ENCODE data around the gene HIGD1C.
"Not testable (repeated sequence)": the region's sequence is repeated elsewhere in the genome, so short reads cannot be mapped to it uniquely, and the experiment has no call there.

Gene HIGD1C

DNA sequence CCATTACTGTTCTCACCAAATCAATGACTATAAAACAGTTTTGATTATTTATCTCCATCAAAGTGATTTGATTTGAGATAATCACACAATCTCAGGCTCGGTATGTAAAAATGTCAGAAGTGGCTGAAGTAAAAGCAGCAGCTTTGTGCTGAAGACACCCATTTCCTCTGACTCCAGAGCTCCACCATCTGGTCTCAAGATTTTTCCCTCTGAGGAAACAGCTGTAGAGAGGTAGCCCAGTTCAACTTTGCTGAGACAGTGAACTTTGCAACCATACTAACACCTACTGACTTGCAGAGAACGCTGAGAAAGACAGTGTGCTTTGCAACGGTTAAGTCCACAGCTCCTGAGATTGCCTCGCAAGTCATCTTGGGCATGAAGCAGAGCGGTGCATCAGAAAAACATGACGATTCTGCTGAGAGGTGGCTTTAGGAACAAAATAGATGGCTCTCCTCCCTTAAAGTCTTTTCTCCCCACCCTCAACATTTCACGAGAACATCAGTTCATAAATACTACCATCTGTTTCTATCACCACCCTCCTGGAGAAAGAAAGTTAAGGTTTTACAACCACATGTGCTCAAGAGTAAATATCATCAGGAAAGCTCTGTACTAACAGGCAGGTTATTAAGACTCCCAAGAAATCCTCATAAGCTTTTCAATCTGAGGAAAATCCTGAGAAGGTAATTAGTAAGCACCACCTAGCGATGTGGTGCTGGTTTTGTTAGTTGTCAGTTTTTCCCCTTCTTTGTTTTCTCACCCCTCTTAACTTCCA lies 34.8 kb downstream of the HIGD1C start:
- DNase-seq: peak; percentile 8

DNA sequence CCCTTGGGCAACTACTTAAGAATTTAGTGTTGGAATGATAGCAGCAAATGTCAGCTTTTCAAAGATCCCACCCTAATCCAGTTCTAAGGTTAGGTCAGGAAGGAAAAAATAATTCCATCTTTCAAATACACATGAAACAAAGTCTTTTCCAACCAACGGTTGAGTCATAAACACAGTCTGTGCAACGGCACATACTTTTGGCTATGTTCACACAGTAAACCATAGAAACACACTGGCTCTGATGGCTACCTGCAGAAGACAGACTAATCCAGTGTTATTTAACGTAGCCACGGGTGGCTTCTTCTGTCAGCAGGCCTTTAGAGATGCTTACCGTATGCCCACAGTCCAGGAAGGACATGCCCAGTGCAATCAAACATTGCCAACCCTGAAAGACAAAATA lies 35.7 kb downstream of the HIGD1C start:
- DNase-seq: no peak

DNA sequence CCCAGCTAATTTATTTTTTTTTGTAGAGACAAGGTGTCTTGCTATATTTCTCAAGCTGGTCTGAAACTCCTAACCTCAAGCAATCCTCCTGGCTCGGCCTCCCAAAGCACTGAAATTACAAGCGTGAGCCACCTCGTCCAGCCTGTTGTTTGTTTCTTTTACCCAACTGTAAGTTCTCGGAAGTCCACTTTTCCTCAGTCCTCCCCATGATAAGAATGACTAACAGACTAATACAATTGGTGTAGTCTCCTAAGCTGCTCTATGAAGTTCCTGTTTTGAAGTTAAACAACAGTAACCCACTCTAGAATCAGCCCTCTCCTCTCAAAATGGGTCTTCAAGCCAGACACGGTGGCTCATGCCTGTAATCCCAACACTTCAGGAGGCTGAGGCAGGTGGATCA lies 36.5 kb downstream of the HIGD1C start:
- DNase-seq: no peak

DNA sequence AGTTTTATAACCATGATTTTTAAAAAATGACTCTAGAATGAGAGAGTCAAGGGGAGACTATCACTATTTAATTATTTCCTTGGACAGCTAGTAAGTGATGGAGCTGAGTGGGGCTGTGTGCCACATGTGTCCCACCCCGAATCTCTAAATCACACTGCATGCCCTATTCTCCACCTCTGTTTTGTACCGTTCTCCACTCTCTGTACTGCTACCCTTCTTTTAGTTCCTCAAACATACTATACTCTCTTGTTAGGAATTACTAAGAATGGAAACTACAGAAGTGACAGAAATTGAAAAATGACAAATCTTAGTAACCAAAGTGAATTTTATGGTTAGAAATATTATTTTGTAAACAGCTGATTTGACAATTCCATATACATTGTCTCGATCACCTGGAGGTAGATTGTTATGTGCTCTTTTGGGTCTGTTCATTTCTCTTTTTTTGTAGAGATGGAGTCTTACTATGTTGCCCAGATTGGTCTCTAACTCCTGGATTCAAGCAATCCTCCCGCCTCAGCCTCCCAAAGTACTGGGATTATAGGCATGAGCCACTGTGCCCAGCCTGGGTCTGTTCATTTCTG lies 37.9 kb downstream of the HIGD1C start:
- DNase-seq: no peak

DNA sequence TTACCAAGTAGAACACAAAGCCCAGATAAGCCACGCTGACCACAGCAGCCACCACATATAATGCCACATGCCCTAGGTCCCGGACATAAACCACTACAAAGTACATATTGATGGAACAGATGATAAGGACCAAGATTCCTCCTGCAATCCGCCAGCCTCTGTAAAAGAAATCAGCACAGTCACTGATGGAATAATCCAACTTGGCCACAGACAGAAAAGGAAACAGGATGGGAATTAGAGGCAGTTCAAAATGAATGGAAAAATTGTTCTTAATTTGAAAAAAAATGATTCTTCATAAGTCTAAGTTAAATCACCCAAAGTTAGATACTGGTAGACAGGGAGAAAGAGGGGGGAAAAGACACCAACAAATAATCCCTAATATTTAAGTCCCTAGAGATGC lies 38.4 kb downstream of the HIGD1C start:
- DNase-seq: no peak

DNA sequence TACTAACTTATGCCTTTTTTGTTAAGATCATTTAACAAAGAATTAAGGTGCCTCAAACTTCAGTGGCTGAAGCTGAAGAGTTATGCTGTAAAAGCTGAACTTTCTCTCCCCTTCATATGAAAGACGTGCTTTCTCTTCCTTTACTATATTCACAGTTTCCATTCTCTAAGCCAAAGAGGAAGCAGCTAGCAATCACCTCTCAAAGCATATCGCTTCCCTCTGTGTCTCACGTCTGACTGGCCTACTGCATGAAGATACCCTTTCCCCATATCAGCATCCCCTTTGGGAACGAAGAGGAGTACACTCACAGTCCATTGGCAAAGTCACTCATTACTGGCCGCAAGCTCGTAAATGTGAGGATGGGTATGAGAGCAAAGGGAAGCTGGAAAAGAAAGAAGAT lies 38.9 kb downstream of the HIGD1C start:
- no peak for DNase-seq

DNA sequence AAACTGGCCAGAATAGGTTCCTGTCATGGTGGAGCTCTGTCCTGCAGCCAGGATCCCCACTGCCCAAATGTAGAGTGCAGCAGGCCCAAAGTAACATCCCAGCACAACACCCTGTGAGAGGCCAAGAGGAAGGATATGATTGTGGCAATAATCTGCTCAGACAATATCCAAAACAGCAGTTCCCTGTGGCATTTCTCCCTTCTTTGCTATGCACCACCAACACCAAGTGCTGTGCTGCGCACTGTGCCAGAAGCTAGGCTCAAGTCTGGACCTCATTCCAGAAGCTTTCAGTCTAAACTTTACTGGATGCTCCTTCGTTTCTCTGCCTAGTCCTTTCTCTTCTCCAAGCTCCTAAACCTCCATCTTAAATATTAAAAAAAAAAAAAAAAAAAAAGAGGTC lies 40.5 kb downstream of the HIGD1C start:
- DNase-seq: no peak

DNA sequence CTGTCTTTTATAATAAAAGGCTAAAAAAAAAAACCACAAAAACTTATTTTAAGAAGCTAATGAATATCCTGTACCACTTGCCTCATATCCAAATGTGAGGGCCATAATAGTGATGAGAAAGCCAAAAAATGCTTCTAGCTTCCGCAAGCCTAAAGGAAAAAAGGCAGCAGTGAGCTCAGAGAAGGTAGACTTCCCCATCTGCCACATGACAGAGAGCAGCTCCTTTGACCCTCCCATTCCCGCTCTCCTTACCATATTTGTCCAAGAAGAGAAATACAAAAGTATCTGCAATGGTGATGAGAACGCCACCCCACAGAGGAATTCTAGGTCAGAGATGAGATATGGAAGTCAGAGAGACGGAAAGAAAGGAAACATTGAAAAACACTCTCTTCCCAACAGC lies 46.7 kb downstream of the HIGD1C start:
- no peak for DNase-seq

DNA sequence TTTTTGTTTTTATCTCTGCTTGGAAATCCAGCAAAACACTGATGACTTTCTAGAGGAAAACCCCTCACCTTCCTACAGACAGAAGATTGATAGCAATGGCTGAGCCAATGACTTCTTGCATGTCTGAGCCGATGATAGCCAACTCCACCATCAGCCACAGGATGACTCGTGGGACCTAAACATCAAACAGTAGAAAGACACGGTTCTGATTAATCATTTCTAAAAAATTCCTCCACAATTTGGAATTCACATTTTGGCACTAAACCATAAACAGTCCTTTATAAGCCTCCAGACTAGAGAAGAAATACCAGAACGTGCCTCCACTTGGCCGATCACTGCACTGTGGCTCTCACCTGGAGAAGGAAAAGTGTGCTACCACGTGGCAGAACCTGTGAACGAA lies 47.9 kb downstream of the HIGD1C start:
- DNase-seq: no peak

DNA sequence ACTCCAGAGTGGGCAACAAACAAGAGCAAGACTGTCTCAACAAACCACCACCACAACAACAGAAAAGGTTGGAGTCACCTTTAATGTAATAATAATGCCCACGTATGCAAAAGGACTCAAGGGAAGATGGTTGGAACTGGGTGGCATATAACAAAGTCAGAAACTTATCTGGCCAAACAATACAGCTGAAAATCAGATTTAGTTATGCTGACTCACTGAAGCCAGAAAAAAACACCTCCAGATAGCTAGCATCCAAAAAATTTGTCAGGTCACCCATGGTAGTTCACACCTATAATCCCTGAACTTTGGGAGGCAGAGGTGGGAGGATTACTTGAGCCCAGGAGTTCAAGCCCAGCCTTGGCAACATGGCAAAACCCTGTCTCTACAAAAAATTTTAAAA lies 49.5 kb downstream of the HIGD1C start:
- no peak for DNase-seq

DNA sequence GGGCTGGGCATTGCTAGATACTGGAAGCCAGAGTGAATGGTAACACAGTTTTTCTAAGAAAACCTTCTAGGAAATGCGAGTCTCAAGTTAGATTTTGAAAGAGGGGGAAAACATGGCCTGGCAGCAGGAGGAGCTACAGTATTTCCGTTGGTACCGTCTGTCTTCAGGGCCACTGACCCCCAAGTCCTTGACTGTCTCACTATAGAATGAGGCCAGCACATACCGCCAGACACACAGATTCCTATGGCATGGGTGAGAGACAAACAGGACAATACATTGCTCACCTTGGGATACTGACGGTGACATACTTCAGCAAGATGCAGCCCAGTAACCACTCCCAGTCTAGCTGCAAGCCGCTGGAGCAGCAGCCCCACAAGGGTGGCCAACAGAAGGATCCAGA lies 52.2 kb downstream of the HIGD1C start:
- no peak for DNase-seq

DNA sequence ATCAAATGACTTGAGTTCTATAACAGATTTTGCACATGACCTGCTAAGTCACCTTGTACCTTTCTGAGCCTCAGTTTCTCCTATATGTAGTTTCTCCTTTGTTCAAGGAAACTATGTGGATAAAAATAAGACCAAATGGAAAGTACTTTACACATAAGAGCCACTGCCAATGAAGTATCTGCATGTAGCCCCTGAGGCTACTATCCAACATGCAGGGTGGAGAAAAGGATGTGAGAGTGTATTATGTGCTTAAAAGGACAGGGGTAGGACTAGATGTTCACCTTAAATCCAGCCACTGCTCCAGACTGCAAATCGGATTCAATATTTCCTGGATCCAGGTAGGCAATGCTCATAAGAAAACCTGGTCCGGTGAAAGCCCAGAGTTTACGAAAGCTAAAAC lies 52.7 kb downstream of the HIGD1C start:
- DNase-seq: no peak

DNA sequence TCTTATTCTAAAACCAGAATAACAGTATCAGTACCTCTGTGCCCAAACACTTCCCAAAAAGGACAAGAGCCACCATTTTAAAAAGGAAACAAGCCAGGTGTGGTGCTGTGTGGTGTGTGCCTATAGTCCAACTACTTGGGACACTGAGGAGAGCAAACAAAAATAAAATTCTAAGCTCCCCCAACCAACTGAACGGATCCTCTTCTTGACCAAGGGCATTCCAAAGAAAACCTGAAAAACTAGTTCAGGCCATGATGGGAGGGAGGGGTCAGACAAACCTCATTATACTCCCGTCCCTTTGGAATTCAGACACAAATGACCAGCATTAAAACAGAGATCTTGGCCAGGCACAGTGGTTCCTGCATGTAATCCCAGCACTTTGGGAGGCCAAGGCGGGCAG lies 53.3 kb downstream of the HIGD1C start:
- DNase-seq: no peak

DNA sequence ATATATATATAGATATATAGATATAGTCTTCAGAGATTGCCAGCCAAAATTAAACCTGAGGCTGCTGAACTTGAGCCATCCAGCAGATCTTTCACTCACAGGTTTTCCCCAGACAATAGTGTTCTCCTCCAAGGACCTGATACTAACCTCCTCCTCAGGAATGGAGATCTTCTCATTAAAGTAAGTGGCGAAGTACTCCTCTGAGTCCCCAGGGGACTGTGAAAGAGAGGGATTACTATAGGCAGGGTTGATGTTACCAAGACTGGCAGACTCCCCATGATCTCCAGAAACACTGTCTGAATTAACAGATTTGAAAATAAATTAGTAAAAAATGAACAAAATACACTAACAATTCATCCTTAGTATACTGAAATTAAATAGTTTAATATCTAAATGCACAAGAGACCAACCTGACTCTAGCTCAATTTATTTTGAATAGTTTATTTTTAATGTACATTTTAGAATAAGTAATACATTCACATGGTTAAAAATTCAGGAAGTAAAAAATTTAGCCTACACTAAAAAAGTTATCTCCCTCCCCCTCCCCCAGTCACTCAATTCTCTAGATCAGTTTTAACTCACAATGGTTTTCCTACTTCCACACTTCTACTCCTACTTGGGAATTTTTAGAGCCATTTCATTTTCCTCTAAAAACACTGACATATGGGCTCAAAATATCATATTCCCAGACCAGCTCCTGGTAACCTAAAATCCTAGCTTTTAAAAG lies 56.1 kb downstream of the HIGD1C start:
- DNase-seq: no peak

DNA sequence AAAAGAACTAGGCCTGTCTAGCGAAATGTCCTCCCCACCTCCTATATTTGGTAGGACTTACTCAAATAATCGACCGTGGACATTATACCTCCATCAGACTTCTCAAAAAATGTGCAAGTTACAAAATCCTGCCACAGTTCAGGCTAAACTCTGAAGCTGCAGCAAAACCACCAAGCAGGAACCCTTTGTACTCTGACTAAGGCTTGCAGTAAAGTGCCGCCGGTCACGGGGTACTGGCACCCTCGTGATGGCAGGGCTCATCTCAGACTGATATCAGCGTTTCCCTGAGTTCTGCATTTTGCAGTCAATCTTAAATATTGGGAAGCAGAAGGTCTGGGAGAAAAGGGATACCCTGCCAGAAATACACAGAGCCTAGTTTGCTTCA lies 56.7 kb downstream of the HIGD1C start:
- no peak for DNase-seq

DNA sequence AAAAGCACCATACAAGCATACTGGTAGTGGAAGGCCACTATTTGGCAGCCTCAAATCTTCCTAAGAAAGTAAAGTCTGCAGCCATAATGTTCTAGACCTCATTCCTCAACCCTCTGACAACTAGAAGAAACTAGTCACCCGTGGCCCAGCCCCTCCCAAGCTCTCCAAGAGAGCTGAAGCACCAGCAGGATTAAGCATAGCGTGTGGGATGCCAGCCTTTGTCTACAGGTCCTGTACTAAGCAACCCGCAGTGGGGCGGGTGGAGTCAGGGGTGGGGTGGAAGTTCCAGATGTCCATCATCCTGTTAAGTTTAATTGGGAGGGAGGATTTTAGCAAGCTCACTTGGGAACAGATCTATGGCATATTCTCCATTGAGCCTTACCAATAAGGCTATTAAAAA lies 59.6 kb downstream of the HIGD1C start:
- no peak for DNase-seq

DNA sequence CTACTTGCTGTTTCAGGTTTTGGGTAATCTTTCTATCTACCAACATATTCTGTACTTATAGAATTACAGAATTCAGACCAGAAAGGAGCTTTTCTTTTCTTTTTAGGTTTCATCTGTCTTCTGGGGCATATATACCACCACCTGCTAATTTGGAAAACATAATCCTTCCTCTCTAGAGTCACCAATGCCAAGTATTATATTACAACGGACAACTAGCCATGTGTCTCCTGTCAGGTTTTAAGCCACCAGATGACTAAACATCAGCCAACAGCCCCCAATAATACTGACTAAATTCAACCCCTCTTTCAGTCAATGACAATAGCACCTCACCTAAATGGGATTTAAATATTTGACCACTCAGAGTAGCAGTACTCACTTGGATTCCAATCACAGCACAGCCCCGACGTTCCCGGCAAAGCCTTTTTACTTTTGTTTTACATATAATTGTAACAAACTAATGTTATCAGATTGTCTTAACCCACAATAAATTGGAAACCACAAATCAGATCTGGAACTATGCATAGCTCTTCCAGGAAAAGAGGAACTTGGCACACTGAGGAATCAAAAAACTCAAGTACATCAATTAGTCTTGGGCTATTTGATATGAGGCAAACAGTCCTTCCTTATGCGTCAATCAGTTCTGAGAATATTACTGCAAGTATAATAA lies 60.4 kb downstream of the HIGD1C start:
- no peak for DNase-seq

DNA sequence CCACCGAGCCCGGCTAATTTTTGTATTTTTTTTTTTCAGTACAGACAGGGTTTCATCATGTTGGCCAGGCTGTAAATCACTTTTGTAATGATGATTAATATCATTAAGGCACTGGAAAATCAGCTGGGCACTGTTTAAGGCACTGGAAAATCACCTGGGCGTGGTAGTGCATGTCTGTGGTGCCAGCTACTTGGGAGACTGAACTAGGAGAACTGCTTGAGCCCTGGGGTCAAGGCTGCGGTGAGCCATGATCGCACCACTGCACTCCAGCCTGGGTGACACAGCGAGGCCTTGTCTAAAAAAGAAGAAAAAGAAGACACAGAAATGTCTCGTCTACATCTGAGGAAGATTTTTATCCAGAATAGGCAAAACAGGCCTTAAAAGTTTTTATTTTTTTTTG lies 61.1 kb downstream of the HIGD1C start:
- no peak for DNase-seq

DNA sequence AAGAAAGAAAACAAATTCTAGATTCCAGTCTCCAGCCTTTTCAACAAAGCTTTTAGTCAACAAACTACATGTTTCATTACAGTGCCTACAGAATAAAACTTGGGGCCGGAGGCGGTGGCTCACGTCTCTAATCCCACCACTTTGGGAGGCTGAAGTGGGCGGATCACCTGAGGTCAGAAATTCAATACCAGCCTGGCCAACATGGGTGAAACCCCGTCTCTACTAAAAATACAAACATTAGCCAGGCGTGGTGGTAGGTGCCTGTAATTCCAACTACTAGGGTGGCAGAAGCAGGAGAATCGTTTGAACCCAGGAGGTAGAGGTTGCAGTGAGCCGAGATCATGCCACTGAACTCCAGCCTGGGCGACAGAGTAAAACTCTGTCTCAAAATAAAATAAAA lies 62.1 kb downstream of the HIGD1C start:
- DNase-seq: not testable (repeated sequence)

DNA sequence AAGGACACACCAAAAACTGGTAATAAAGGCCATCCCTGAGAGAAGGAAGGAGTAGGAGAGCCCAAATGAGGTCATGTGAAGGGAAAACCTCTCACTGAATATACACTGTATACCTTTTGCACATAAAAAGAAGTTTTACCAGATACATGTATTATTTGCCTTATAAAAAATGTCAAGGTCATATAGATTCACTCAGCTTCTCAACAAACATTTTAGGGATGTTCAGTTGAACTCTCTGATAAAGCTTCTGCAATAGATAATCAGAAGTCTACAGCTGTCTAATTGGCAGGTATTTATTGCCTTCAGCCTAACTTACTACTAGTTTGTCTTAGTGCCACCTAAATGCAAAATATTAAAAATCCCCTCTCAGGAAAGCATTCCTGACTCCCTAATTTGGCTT lies 65.1 kb downstream of the HIGD1C start:
- no peak for DNase-seq

DNA sequence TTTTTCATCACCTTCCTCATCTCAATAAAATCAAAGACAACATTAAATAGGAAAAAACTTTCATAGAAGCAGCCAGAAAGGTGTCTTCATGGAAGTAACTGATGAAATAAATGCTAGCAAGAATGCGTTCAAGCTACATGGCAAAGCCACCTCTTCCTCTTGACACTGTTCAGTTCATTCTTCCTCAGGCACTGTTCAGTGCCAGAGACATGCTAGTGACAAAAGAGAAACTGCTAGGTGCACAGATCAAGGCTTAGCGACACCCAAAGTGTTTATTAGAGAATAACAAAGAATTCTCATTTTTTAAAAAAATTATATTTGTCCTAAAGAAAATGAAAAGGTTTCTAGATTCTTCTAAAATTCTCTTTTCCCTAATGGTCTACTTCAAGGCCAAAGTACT lies 66.6 kb downstream of the HIGD1C start:
- no peak for DNase-seq

DNA sequence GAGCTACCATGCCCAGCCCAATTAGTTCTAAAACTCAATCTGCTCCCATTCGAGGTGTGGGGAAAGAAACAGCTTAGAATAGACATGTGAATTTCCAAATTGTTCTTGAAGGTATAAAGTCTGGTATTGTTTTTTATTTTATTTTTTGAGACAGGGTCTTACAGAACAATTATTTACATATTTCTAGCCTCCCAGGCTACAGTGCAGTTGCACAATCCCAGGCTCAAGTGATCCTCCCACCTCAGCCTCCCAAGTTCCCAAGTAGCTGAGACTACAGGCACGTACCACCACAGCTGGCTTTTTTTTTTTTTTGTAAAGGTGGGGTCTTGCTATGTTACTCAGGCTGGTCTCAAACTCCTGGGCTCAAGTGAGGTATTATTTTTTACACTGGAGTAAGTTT lies 67.6 kb downstream of the HIGD1C start:
- DNase-seq: no peak
